Measurements from ENCODE around the gene ESRRA. TPM values are rescaled to one million over a fixed set of nuclear protein-coding genes. Genes with fewer than 3 reads are reported as not detected.
A peak's percentile ranks its signal among the peaks of the same experiment; 100 is the strongest.
"Not testable (repeated sequence)": the region's sequence is repeated elsewhere in the genome, so short reads cannot be mapped to it uniquely, and the experiment has no call there.

Gene ESRRA
- total RNA-seq, 1 experiment from 2014 or later, result 61.0 TPM

DNA sequence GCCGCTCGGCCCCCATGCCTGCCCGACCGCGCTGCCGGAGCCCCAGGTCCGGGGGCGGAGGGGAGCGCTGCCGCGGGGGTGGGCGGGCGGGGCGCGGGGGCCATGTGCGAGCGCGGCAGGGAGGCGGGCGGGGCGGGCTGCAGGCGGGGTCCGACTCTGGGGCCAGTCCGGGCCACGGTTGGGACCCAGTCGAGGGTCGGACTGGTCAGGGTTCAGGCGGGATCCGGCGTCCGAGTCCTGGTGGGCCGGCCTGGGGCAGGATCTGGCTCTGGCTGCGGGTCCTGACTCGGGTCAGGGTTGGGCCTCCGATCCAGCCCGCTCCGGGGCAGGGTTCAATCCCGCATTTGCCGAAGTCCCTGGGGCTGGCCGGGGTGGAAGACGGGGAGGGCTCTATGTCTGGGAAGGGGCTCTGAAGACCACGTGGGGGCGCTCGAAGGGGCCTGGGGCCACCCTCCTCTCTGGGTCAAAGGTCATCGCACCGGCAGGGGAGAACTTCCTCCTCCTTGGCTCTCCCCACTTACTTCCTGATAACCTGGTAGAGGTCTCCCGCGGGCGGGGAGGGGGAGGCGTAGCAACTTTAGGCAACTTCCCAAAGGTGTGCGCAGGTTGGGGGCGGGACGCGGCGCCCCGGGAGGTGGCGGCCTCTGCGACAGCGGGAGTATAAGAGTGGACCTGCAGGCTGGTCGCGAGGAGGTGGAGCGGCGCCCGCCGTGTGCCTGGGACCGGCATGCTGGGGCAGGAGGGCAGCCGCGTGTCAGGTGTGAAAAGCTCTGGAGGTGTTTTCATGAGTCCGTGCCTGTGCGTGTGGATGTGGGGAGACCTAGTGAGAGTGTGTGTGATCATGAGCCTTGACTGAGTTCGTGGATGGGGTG is 603 bp downstream of the ESRRA start:
- Histone ChIP-seq H3K79me2 (ENCODE audit: low read depth) (peaks cover 34% of the 10 kb centered on the region), H3K9me3 (ENCODE audit: insufficient read depth, low read depth) (no peaks in the 10 kb centered on the region), H4K20me1 (ENCODE audit: insufficient read depth) (peaks cover 4% of the 10 kb centered on the region), H3K4me1 (replicated peaks; ENCODE audit: insufficient read depth) (peaks cover 27% of the 10 kb centered on the region), H3K9me2 (ENCODE audit: insufficient read depth) (no peaks in the 10 kb centered on the region), H3K36me3 (ENCODE audit: low read depth) (0 out of 2 replicates have a peak, but pooled peaks cover 7% of the 10 kb centered on the region), H3K4me3 (peak overlapping the region; percentile 77), H3K27ac (peak overlapping the region; percentile 67), H3F3A (ENCODE audit: insufficient read depth, low read depth) (peaks cover 24% of the 10 kb centered on the region; the same call in 1 of the 2 replicates), H2AFZ (peak overlapping the region; percentile 64), H3K4me2 (peak overlapping the region; percentile 94), H3K27me3 (ENCODE audit: insufficient read depth, low read depth) (no peaks in the 10 kb centered on the region)
- CTCF ChIA-PET, result interaction anchor here (0.6 to 1.5 kb wide), 3 partner anchors 12 to 96 kb away, joined by 3 to 20 read pairs (median 5); partner anchors contain the start of gene TRMT112
- no TSS peak for BruUV-seq (replicated peaks)
- intact Hi-C loops (cut with micrococcal nuclease; ENCODE audit: unreplicated experiment), result loop anchor here (1.0 to 10.0 kb wide), 9 partner anchors 13 to 471 kb away; partner anchors contain the start of genes BAD, COX8A, FKBP2 and MARK2
- POLR2A ChIA-PET (ENCODE audit: unreplicated experiment), result interaction anchor here (0.6 to 1.2 kb wide), 6 partner anchors 12 to 304 kb away, joined by 3 to 23 read pairs (median 6); partner anchors contain the start of genes PRDX5 and TRMT112
- DNase-seq, result peak; percentile 88 to 94
- TF ChIP-seq EZH2 (IDR thresholded peaks at IDR 0.05; ENCODE audit: low read depth), result no peak
- TF ChIP-seq, protein P1, sequence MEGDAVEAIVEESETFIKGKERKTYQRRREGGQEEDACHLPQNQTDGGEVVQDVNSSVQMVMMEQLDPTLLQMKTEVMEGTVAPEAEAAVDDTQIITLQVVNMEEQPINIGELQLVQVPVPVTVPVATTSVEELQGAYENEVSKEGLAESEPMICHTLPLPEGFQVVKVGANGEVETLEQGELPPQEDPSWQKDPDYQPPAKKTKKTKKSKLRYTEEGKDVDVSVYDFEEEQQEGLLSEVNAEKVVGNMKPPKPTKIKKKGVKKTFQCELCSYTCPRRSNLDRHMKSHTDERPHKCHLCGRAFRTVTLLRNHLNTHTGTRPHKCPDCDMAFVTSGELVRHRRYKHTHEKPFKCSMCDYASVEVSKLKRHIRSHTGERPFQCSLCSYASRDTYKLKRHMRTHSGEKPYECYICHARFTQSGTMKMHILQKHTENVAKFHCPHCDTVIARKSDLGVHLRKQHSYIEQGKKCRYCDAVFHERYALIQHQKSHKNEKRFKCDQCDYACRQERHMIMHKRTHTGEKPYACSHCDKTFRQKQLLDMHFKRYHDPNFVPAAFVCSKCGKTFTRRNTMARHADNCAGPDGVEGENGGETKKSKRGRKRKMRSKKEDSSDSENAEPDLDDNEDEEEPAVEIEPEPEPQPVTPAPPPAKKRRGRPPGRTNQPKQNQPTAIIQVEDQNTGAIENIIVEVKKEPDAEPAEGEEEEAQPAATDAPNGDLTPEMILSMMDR (conservative IDR thresholded peaks at IDR 0.05), result peak; percentile 51; the same call in 1 of the 2 replicates

DNA sequence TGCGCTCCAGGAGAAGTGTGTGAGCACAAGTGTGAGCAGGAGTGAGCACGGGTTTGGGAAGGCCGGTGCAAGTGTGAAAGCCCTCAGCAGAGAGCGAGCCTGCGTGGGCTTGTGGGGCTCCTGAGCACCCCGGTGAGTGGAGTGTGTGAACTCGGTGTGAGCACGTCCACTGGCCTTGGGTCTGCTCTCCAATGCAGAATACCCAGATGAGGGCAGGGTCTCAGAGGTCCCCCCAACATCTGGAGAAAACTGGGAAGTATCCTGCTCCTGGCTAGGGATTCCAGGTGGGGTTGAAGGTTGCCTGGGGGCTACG is 1.2 kb downstream of the ESRRA start:
- Histone ChIP-seq H3K4me1 (replicated peaks; ENCODE audit: insufficient read depth) (peaks cover 24% of the 10 kb centered on the region), H3K27me3 (ENCODE audit: insufficient read depth, low read depth) (no peaks in the 10 kb centered on the region), H3K9me2 (ENCODE audit: insufficient read depth) (no peaks in the 10 kb centered on the region), H3F3A (ENCODE audit: insufficient read depth, low read depth) (peaks cover 23% of the 10 kb centered on the region; the same call in 1 of the 2 replicates), H3K9me3 (ENCODE audit: insufficient read depth, low read depth) (no peaks in the 10 kb centered on the region), H4K20me1 (ENCODE audit: insufficient read depth) (peaks cover 4% of the 10 kb centered on the region), H2AFZ (peak overlapping the region; percentile 64), H3K79me2 (ENCODE audit: low read depth) (peaks cover 39% of the 10 kb centered on the region), H3K36me3 (ENCODE audit: low read depth) (0 out of 2 replicates have a peak, but pooled peaks cover 8% of the 10 kb centered on the region), H3K4me2 (peak overlapping the region; percentile 94), H3K4me3 (peak overlapping the region; percentile 77), H3K27ac (peak overlapping the region; percentile 67)
- TF ChIP-seq, protein P1 (conservative IDR thresholded peaks at IDR 0.05), result no peak
- TF ChIP-seq EZH2 (IDR thresholded peaks at IDR 0.05; ENCODE audit: low read depth), result no peak
- intact Hi-C loops (cut with micrococcal nuclease; ENCODE audit: unreplicated experiment), result loop anchor here (1.0 to 10.0 kb wide), 4 partner anchors 26 to 472 kb away; partner anchors contain the start of genes COX8A and MARK2
- BruUV-seq (replicated peaks), result TSS peak; percentile 51
- ChIA-PET CTCF (interaction anchor here (0.6 kb wide), 1 partner anchor 96 kb away, joined by 3 read pairs; no protein-coding TSS in a partner anchor), POLR2A (ENCODE audit: unreplicated experiment) (interaction anchor here (0.6 kb wide), 1 partner anchor 21 kb away, joined by 3 read pairs; no protein-coding TSS in a partner anchor)
- DNase-seq, result no peak

DNA sequence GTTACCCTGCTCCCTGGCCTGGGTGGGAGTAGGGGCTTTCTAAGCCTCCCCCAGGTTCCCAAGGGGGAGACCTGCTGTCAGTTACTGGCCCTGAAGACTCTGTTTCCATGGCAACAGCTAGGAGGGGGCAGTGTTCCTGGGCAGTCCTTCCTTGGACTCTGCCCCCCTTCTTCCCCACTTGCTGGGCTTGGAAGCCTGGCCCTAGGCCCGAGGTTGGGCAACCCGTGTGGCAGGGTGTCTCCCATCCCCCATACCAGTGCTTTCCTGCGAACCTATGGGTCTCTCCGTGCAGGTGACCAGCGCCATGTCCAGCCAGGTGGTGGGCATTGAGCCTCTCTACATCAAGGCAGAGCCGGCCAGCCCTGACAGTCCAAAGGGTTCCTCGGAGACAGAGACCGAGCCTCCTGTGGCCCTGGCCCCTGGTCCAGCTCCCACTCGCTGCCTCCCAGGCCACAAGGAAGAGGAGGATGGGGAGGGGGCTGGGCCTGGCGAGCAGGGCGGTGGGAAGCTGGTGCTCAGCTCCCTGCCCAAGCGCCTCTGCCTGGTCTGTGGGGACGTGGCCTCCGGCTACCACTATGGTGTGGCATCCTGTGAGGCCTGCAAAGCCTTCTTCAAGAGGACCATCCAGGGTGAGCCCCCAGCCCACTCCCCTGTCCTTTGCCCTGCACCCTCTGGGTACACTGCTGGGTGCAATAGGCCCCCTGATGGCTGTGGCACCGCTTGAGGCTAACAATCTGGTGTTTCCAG is 1.7 kb downstream of the ESRRA start:
- H3K27me3 ChIP-seq (ENCODE audit: insufficient read depth, low read depth), result no peaks in the 10 kb centered on the region
- TF ChIP-seq EZH2 (IDR thresholded peaks at IDR 0.05; ENCODE audit: low read depth), result no peak
- TF ChIP-seq, protein P1 (conservative IDR thresholded peaks at IDR 0.05), result no peak
- H3K27ac ChIP-seq, result peak overlapping the region; percentile 67
- ChIA-PET POLR2A (ENCODE audit: unreplicated experiment) (interaction anchor here (0.6 kb wide), 2 partner anchors 20 to 22 kb away, joined by 3 to 12 read pairs; no protein-coding TSS in a partner anchor), CTCF (interaction anchor here (0.6 kb wide), 1 partner anchor 95 kb away, joined by 3 read pairs; no protein-coding TSS in a partner anchor)
- H3F3A ChIP-seq (ENCODE audit: insufficient read depth, low read depth), result peaks cover 20% of the 10 kb centered on the region; the same call in 1 of the 2 replicates
- peak overlapping the region; percentile 94 for H3K4me2 ChIP-seq
- H2AFZ ChIP-seq, result no peak overlapping the region; the same call in 1 of the 2 replicates
- no TSS peak for BruUV-seq (replicated peaks)
- peaks cover 4% of the 10 kb centered on the region for H4K20me1 ChIP-seq (ENCODE audit: insufficient read depth)
- no peaks in the 10 kb centered on the region for H3K9me2 ChIP-seq (ENCODE audit: insufficient read depth)
- intact Hi-C loops (cut with micrococcal nuclease; ENCODE audit: unreplicated experiment), result loop anchor here (1.0 to 10.0 kb wide), 4 partner anchors 25 to 472 kb away; partner anchors contain the start of genes COX8A and MARK2
- H3K79me2 ChIP-seq (ENCODE audit: low read depth), result peaks cover 39% of the 10 kb centered on the region
- DNase-seq, result peak in 1 of 2 experiments; percentile 39
- no peaks in the 10 kb centered on the region for H3K9me3 ChIP-seq (ENCODE audit: insufficient read depth, low read depth)
- peak overlapping the region; percentile 77 for H3K4me3 ChIP-seq
- 0 out of 2 replicates have a peak, but pooled peaks cover 8% of the 10 kb centered on the region for H3K36me3 ChIP-seq (ENCODE audit: low read depth)
- H3K4me1 ChIP-seq (replicated peaks; ENCODE audit: insufficient read depth), result peaks cover 24% of the 10 kb centered on the region

DNA sequence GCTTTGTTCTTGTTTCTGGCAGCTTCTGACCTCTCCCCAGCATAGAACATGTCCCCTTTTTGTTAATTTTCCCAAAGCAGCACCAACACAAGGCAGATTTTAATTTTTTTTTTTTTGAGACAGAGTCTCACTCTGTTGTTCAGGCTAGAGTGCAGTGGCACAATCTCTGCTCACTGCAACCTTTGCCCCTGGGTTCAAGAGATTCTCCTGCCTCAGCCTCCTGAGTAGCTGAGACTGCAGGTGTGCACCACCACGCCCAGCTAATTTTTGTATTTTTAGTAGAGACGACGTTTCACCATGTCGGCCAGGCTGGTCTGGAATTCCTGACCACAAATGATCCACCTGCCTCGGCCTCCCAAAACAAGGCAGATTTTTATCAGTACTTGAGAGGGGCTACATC is 2.5 kb downstream of the ESRRA start:
- H3K27ac ChIP-seq; H3K9me2 ChIP-seq (ENCODE audit: insufficient read depth); BruUV-seq (replicated peaks); CTCF ChIA-PET; H3K4me3 ChIP-seq; H2AFZ ChIP-seq; H3K36me3 ChIP-seq (ENCODE audit: low read depth); H3K27me3 ChIP-seq (ENCODE audit: insufficient read depth, low read depth); H4K20me1 ChIP-seq (ENCODE audit: insufficient read depth); H3K9me3 ChIP-seq (ENCODE audit: insufficient read depth, low read depth); DNase-seq: not testable (repeated sequence)
- Histone ChIP-seq H3K4me1 (replicated peaks; ENCODE audit: insufficient read depth) (peaks cover 24% of the 10 kb centered on the region), H3K79me2 (ENCODE audit: low read depth) (peaks cover 46% of the 10 kb centered on the region), H3K4me2 (peak overlapping the region; percentile 94; the same call in 1 of the 2 replicates), H3F3A (ENCODE audit: insufficient read depth, low read depth) (peaks cover 27% of the 10 kb centered on the region; the same call in 1 of the 2 replicates)
- intact Hi-C loops (cut with micrococcal nuclease; ENCODE audit: unreplicated experiment), result loop anchor here (10.0 kb wide), 2 partner anchors 333 to 473 kb away; partner anchors contain the start of genes COX8A and MARK2
- POLR2A ChIA-PET (ENCODE audit: unreplicated experiment), result interaction anchor here (0.6 kb wide), 1 partner anchor 19 kb away, joined by 12 read pairs; no protein-coding TSS in a partner anchor
